ENCODE data around the gene RNFT1. TPM values are rescaled to one million over a fixed set of nuclear protein-coding genes. Genes with fewer than 3 reads are reported as not detected.
"Not testable (repeated sequence)": the region's sequence is repeated elsewhere in the genome, so short reads cannot be mapped to it uniquely, and the experiment has no call there.

The RNFT1 gene
- total RNA-seq, 2 donors from 2014 or later: 35.0 to 41.3 TPM

DNA sequence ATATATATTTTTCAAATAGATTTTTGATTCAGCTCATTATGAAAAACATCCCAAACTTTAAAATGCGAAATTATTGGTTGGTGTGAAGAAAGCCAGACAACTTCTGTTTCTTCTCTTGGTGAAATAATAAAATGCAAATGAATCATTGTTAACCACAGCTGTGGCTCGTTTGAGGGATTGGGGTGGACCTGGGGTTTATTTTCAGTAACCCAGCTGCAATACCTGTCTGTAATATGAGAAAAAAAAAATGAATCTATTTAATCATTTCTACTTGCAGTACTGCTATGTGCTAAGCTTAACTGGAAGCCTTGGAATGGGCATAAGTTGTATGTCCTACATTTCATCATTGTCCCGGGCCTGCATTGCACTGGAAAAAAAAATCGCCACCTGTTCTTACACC, 17.2 kb downstream of the RNFT1 start:
- peak overlapping the region in 1 of 2 donors; percentile 74 for H3K27ac Mint-ChIP-seq

DNA sequence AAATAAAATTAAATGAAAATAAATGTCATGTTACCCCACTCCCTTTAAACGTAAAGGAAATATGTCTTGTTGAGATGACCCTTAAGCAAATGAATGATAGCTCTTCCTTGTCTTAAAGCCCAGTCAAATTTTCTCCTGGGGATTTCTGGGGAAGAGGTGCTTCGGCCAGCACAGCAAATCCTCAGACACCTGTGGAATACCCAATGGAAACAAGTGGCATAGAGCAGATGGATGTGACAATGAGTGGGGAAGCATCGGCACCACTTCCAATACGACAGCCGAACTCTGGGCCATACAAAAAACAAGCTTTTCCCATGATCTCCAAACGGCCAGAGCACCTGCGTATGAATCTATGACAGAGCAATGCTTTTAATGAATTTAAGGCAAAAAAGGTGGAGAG, 18.1 kb downstream of the RNFT1 start:
- not testable (repeated sequence) for DNase-seq (ENCODE audit: low spot score in 2 of 2); H3K9me3 Mint-ChIP-seq; ATAC-seq
- Mint-ChIP-seq H3K27ac (peak overlapping the region; percentile 10 to 48), H3K36me3 (peaks cover 26 to 54% of the 10 kb centered on the region in 2 donors)

More for the DNA sequence above, 17.2 kb downstream of the RNFT1 start:
- DNase-seq (ENCODE audit: low spot score in 2 of 2); H3K9me3 Mint-ChIP-seq: not testable (repeated sequence)
- ATAC-seq: peak; percentile 64 to 80
- peaks cover 24 to 49% of the 10 kb centered on the region in 2 donors for H3K36me3 Mint-ChIP-seq

DNA sequence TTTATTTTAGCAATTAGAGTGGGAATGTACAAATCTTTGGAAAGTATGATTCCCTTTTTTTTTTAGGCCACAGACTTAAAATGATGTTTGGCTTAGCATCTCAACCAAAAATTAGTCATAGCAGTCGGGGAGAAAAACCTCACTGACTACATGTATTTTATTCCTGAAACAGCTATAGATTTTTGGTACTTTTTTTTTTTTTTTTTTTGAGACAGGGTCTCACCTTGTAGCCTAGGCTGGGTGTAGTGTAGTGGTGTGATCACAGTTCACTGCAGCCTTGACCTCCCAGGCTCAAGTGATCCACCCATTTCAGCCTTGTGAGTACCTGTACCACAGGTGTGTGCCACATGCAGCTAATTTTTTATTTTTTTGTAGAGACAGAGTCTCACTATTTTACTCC, 23.4 kb downstream of the RNFT1 start:
- ATAC-seq (peak; percentile 83 to 89), DNase-seq (ENCODE audit: low spot score in 2 of 2) (no peak)
- Mint-ChIP-seq H3K9me3 (no peaks in the 10 kb centered on the region), H3K36me3 (peaks cover 30 to 47% of the 10 kb centered on the region in 2 donors), H3K27ac (peak overlapping the region; percentile 89 to 100)

DNA sequence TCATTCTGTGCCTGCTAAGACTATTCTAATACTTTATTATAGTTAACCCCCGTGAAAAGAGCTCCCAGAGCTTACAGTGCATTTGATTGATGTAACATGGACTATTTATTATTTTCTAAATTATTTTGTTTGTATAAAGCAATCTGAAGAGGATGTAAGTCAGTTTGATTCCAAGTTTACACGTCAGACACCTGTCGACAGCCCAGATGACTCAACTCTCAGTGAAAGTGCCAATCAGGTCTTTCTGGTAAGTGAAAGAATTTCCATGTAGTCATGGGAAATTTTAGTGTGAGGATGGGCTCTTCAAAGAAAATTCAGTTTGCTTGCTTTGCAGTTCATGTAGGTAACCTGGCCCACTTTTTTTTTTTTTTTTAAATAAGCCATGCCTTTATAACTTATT, 23.8 kb downstream of the RNFT1 start:
- H3K9me3 Mint-ChIP-seq; DNase-seq (ENCODE audit: low spot score in 2 of 2): not testable (repeated sequence)
- Mint-ChIP-seq H3K36me3 (peaks cover 29 to 44% of the 10 kb centered on the region in 2 donors), H3K27ac (peak overlapping the region; percentile 89 to 100)
- ATAC-seq: peak; percentile 39 to 55

DNA sequence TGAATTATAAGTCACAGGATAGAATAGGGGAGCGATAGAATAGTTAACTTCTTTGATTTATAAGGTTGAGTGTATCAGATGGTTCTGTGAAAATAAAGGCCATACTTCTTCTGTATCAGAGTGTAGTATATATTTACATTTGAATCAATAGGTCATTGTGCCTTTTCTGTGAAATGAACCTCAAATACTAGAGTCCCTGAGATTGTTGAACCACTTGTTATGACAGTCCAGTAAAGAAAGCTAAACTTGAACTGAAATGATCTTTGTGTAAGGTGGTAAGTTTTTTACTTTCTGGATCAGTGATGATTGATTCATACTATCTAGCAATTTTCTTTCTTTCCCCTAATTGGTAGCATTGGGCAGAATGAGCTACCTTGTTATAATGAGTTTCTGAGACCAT, 31.2 kb downstream of the RNFT1 start:
- not testable (repeated sequence) for H3K27ac Mint-ChIP-seq; DNase-seq (ENCODE audit: low spot score in 2 of 2); H3K9me3 Mint-ChIP-seq; ATAC-seq
- H3K36me3 Mint-ChIP-seq: peaks cover 16 to 21% of the 10 kb centered on the region in 2 donors

DNA sequence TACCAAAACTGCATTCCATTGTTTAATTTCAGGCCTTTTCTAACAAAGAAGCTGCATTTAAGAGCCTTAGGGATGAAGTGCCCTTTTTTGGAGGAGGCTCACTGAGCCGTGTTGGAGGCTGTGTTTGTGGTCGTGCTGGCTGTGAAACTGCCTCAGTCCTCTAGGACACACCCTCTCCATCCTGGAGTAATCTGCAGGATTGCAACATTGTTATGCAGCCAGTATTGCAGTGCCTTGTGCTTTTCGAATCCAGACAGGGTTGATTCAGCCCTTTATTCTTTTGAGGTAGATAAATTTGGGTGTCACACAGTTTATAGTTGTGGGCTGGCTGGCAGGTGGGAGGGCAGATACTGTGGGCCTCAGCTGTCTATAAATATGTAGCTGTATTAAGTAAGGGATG, 33.8 kb downstream of the RNFT1 start:
- not testable (repeated sequence) for ATAC-seq; DNase-seq (ENCODE audit: low spot score in 2 of 2)
- H3K36me3 Mint-ChIP-seq: peaks cover 8 to 12% of the 10 kb centered on the region in 2 donors

DNA sequence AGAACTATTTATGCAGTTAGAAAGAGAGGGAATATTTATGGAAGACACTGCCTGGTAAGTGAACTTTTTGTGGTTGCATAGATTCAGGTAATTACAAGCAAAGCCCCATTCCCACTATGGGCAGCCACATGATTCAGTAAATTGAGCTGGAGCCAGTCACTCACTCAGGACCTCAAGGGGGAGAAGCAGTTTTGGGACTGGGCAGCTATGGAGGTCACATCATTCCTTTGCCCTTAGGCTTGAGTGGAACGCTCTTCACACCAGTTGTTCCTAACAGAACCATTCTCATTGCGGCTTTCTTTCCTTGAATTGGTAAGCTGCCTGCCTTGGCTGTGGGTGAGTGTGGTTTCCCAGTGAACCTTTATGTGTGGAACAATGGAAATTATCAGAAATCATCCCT, 34.4 kb downstream of the RNFT1 start:
- ATAC-seq; H3K27ac Mint-ChIP-seq; H3K9me3 Mint-ChIP-seq; DNase-seq (ENCODE audit: low spot score in 2 of 2): not testable (repeated sequence)
- H3K36me3 Mint-ChIP-seq: peaks cover 10 to 15% of the 10 kb centered on the region in 2 donors

More for the DNA sequence above, 33.8 kb downstream of the RNFT1 start:
- H3K9me3 Mint-ChIP-seq: not testable (repeated sequence)
- peak overlapping the region in 1 of 2 donors; percentile 39 for H3K27ac Mint-ChIP-seq

DNA sequence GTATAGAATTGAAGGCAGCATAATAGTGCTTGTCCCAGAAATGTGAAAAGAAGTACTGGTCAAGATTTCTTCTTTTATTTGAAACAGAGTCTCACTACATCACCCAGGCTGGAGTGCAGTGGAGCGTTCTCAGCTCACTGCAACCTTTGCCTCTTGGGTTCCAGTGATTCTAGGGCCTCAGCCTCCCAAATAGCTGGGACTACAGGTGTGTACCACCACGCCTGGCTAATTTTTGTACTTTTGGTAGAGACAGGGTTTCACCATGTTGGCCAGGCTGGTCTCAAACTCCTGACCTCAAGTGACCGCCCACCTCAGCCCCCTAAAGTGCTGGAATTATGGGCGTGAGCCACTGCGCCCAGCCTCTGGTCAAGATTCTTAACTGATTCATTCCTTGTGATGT, 43.9 kb downstream of the RNFT1 start:
- H3K36me3 Mint-ChIP-seq: peaks cover 11 to 25% of the 10 kb centered on the region in 2 donors
- not testable (repeated sequence) for DNase-seq (ENCODE audit: low spot score in 2 of 2); ATAC-seq; H3K9me3 Mint-ChIP-seq; H3K27ac Mint-ChIP-seq

DNA sequence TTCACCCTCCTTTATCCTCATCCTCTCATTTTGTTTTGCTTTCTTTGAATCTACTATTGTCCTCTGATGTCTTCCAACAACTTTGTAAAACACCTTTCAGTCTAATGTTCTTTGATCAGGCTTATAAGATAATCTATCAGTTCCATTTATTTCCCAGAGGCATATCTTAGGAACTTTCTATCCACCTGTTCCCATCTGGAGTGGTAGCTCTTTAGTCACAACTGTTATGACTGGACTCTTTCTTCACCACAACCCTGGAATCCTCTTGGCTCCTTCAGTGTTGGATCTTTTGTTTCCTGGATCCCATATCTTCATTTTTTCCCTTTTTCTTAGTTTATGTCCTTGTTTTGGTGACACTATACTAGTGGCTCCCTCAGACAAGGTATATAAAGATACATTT, 48.1 kb downstream of the RNFT1 start:
- Mint-ChIP-seq H3K36me3 (peaks cover 4 to 23% of the 10 kb centered on the region in 2 donors), H3K27ac (no peak overlapping the region), H3K9me3 (no peaks in the 10 kb centered on the region)
- DNase-seq (ENCODE audit: low spot score in 2 of 2) (no peak), ATAC-seq (no peak)

DNA sequence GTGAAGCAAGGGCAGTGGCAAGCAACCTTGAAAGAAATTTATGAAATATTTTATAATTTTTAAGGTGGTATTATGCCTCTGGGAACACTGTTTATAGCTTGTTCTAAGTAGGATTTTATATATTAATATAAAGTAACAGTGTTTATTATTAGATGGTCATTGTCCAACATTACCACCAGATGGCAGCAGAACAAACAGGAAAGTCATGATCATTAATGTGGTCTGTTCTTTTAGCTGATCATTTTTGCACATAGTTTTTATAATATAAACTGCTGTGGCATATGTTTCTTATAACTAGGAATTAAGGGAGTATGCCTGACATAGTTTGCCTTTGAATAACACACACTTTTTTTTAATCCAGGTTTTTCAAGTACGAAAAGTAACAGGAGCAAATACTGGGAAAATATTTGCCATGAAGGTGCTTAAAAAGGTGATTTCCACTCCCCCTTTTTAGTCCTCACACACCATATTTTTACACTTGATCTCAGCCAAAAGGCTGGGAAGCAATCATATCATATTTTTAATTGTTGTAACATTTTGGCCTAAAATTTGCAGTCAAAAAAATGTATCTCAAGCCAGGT, 50.2 kb downstream of the RNFT1 start:
- peaks cover 4 to 20% of the 10 kb centered on the region in 2 donors for H3K36me3 Mint-ChIP-seq
- no peak overlapping the region for H3K27ac Mint-ChIP-seq
- ATAC-seq: no peak
- H3K9me3 Mint-ChIP-seq: no peaks in the 10 kb centered on the region
- no peak for DNase-seq (ENCODE audit: low spot score in 2 of 2)

DNA sequence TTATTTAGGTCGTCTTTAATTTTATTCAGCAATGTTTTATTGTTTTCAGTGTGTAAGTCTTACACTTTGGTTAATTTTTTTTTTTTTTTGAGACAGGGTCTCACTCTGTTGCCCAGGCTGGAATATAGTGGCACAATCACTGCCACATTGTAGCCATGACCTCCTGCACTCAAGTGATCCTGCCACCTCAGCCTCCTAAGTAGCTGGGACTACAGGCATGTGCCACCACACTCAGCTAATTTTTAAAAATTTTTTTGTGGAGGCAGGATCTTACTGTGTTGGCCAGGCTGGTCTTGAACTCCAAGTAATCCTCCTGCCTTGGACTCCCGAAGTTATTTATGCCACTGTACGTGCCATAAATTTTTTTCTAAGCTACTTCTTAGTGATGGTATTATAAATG, 57.1 kb downstream of the RNFT1 start:
- Mint-ChIP-seq H3K27ac (peak overlapping the region in 1 of 2 donors; percentile 29), H3K9me3 (no peaks in the 10 kb centered on the region), H3K36me3 (peaks cover 0 to 6% of the 10 kb centered on the region in 2 donors)
- DNase-seq (ENCODE audit: low spot score in 2 of 2) (no peak), ATAC-seq (no peak)

DNA sequence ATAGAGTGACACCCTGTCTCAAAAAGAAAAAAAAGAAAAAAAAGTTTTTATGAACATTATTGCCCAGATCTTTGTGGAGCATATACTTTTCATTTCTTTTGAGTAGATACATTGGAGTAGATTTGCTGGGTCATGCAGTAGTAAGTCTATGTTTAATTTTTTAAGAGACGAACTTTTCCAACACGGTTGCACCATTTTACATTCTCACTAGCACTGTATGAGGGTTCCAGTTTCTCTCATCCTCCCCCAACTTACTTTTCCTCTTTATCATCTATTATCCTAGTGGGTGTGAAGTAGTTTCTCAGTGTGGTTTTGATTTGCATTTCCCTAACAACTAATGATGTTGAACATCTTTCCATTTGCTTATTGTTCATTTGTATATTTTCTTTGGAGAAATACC, 61.1 kb downstream of the RNFT1 start:
- ATAC-seq (peak in 1 of 2 donors; percentile 44), DNase-seq (ENCODE audit: low spot score in 2 of 2) (no peak)
- Mint-ChIP-seq H3K9me3 (no peaks in the 10 kb centered on the region), H3K27ac (no peak overlapping the region), H3K36me3 (peaks cover 0 to 7% of the 10 kb centered on the region in 2 donors)

Other genes with a start within 250 kb of the RNFT1 start
- gene TUBD1, start 71.8 kb downstream of the RNFT1 start, total RNA-seq: 10 to 100 TPM; 13.8 to 27.6 TPM
- 10 to 100 TPM; 66.9 to 71.5 TPM for gene RPS6KB1, start 71.6 kb downstream of the RNFT1 start, total RNA-seq
- gene HEATR6, start 114.2 kb upstream of the RNFT1 start, total RNA-seq: 10 to 100 TPM; 33.4 to 33.9 TPM
- gene CA4, start 185.2 kb upstream of the RNFT1 start, total RNA-seq: not detected

All from activated naive CD4-positive, alpha-beta T cell treated with anti-CD3 and anti-CD28 coated beads, Interleukin-2, amount 50 U/mL, for 72 hours (primary cell).